Fibroblast of mammary gland (primary cell): ENCODE results near the gene HSPB8.
A peak's percentile ranks its signal among the peaks of the same experiment; 100 is the strongest.

Source experiments
- DNase-seq: peaks from one replicate; pipeline ENCODE4 v3.0.0-alpha.2; 2010; ENCODE audit warnings: low read depth
- H3K4me3 ChIP-seq: 2 replicates; pipeline ENCODE4 v1.5.1; 2011; ENCODE audit warnings: low read depth, mild to moderate bottlenecking, low read length, moderate library complexity; ENCODE audit not compliant: control insufficient read depth
- TF ChIP-seq, protein P1 (sequence below): conservative IDR thresholded peaks from 2 replicates; pipeline ENCODE4 v1.5.1; 2011; ENCODE audit warnings: low read depth, low read length, inconsistent platforms; ENCODE audit not compliant: control insufficient read depth, insufficient read depth

The HSPB8 gene

DNA sequence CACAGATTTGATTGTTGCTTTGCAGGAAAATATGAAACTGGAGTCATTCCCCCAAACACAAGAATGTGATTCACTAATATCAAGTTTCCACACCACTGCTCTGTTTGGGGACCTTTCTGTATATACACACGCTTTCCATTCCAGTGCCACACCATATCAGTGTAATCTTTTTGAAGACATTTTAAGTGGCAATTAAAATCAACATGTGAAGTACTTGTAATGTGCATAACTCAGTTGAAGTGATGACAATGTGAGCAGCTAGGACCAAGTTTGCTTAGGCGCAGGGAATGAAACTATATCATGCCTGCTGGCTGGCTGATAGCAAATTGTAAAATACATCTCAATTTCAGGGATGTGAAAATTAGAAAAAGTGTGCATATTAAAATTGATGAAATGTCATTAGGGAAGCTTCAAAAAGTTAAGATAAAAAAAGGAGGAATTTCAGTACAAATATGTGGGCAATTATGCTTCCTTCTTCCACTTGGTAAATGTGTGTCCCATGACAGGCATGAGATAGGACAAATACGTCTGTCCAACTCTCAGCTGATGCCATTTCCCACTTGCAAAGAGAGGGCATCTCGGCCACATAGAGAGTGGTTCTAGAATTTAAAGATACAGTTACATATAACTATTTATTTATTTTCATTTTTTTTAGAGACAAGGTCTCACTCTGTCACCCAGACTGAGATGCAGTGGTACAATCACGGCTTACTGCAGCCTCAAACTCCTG is 43.7 kb downstream of the HSPB8 start:
- DNase-seq, result no peak
- TF ChIP-seq, protein P1, sequence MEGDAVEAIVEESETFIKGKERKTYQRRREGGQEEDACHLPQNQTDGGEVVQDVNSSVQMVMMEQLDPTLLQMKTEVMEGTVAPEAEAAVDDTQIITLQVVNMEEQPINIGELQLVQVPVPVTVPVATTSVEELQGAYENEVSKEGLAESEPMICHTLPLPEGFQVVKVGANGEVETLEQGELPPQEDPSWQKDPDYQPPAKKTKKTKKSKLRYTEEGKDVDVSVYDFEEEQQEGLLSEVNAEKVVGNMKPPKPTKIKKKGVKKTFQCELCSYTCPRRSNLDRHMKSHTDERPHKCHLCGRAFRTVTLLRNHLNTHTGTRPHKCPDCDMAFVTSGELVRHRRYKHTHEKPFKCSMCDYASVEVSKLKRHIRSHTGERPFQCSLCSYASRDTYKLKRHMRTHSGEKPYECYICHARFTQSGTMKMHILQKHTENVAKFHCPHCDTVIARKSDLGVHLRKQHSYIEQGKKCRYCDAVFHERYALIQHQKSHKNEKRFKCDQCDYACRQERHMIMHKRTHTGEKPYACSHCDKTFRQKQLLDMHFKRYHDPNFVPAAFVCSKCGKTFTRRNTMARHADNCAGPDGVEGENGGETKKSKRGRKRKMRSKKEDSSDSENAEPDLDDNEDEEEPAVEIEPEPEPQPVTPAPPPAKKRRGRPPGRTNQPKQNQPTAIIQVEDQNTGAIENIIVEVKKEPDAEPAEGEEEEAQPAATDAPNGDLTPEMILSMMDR, result no peak
- no peak overlapping the region for H3K4me3 ChIP-seq

GRCh38 chr12:119225454-119225853 is 46.7 kb downstream of the HSPB8 start:
- no peak overlapping the region for H3K4me3 ChIP-seq
- DNase-seq, result no peak
- TF ChIP-seq, protein P1, result no peak

- TF ChIP-seq, protein P1, result no peak
These were observed 48.6 kb downstream of the HSPB8 start for GRCh38 chr12:119227292-119227691.

GRCh38 chr12:119229205-119229604 is 50.5 kb downstream of the HSPB8 start:
- DNase-seq, result no peak
- TF ChIP-seq, protein P1, result no peak
- no peak overlapping the region for H3K4me3 ChIP-seq

More at GRCh38 chr12:119227292-119227691, 48.6 kb downstream of the HSPB8 start:
- DNase-seq, result no peak
- no peak overlapping the region for H3K4me3 ChIP-seq

- TF ChIP-seq, protein P1, result no peak
- DNase-seq, result peak; percentile 29
- H3K4me3 ChIP-seq, result no peak overlapping the region
These were observed 51.1 kb downstream of the HSPB8 start for GRCh38 chr12:119229837-119230236.

- TF ChIP-seq, protein P1, result no peak
- no peak overlapping the region for H3K4me3 ChIP-seq
- no peak for DNase-seq
These were observed 52.1 kb downstream of the HSPB8 start for GRCh38 chr12:119230807-119231206.
